NCI-H1105 treated with DMSO at 0.1 percent for 48 hours (cell line): Measurements from ENCODE around the gene SMPX.

Source experiments
- DNase-seq: peaks from one replicate; lab custom pipeline; 2025; lab: John Stamatoyannopoulos, UW

SMPX gene

DNA sequence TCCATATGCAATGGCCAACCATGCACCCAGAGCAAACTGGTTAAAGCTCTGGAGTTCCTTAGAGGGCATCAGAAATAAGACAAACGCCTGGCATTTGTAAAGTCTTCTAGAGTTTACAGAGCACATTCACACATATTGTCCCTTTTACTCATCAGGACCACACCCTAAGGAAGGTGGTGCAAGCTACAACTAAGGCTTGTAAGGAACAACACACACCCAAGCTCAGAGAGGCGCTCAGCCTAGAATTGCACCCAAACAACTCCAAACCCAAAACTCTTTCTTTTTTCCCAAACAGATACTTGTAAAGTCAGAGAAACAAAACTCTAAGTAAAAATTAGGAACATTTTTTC is 46.1 kb downstream of the SMPX start:
- DNase-seq, result no peak

GRCh38 chrX:21711129-21711847 is 46.6 kb downstream of the SMPX start:
- DNase-seq, result no peak

DNA sequence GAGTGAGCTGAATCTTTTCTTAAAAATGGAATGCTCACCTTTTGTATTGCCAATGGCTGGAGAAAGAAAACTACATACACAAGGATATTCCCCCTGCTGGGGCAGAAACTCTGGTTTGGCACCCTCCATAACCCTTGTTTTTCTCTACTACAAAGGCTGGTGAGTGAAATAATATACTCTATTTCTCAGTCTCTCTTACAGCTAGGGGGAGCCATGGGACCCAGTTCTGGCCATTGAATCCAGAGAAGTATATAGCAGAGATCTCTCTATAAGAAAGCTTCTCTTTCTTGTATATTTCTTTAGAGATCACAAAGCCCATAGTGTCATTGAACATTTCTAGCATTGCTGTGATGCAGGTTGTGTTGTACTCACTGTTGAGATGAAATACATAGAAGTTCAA is 49.8 kb downstream of the SMPX start:
- no peak for DNase-seq

GRCh38 chrX:21705225-21705624 is 52.7 kb downstream of the SMPX start:
- no peak for DNase-seq

DNA sequence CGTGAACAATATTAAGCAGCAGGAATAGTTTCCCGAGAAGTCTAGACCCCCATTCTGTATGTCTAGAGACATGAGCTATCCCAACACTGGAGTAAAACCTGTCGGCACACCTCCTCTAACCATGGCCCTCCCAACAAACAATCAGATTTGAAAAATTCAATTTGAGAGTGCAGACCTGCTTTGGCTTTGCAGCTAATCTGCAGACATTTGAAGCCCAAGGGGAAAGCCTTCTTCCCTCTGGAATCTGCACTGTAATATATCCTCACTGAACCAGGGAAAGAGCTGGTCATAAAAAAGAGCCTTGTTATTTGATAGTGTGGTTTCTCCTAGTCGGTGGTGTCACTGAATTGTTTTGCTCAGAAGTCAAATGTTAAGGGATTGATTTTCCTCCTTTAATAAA is 55.2 kb downstream of the SMPX start:
- DNase-seq, result no peak

DNA sequence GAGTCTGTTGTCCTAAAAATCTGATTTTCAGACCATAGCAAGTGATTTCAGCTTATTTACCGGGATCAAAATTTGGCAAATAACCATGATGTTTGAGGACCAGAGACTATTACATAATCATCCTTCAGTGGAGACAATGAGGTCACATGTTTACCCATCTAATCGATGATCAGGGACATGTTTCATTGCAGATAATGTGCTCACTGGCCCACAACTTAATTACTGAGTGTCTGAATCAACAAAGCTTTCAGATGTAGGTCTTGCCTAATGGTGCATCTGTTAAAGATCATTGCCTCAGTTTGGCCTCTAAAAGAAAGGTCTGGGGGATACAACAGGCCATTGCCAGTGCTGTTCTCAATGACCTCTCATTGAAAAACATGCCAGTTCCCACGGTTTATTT is 56.9 kb downstream of the SMPX start:
- no peak for DNase-seq

- no peak for DNase-seq
Measured at GRCh38 chrX:21700275-21700674, 57.6 kb downstream of the SMPX start.

DNA sequence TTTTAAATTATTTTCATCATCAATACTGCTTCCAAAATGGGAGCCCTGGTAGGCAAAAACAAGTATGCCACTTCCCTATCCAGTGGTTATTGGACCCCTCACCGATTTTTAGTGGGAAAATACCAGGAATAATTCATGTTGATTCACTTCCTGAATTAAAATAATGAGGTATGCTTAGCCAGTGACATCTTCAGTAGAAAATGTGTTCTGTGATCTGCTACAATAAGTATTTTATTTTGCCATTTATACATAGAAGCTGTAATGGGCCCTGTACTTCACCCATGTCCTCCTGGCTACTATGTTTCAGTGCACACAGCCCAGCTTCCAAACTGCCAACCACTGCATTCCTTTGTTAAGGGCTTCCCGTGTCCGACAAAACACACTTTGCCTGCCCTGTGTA is 58.8 kb downstream of the SMPX start:
- DNase-seq, result no peak

DNA sequence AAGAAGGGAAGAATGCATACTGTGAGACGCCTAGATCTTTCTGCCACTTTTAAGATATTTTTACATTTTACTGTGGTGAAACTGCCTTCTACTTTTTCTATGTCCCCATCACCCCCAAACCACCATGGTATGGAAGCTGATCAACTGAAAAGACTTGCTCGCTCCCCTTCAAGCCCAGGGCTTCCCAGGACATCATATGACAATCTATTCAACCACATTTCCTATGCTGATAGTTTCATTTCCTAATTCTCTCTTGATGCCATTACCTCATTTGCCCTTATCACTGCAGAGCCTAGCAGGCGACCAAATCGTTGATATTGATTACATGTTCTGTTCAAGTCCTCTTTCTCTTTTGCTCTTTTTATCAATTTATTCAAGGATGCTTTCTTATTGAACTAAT is 59.6 kb downstream of the SMPX start:
- DNase-seq, result no peak

DNA sequence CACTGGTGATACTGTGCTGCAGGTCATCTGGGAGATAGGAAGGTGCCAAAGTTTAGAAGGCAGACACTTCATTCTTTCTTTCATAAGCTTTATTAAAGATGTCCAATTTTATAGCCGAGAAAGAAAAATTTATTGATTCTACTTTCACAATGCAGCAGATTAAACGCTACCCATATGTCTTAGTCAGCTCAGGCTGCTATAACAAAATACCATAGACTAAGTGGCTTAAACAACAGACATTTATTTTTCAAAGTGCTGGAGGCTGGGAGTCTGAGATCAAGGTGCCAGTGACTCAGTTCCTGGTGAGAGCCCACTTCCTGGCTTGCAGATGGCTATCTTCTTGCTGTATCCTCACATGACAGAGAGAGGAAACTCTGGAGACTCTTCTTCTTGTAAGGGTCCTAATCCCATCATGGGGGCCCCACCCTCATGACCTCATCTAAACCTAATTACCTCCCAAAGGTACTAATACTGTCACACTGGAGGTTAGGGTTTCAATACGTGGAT is 66.4 kb downstream of the SMPX start:
- no peak for DNase-seq

DNA sequence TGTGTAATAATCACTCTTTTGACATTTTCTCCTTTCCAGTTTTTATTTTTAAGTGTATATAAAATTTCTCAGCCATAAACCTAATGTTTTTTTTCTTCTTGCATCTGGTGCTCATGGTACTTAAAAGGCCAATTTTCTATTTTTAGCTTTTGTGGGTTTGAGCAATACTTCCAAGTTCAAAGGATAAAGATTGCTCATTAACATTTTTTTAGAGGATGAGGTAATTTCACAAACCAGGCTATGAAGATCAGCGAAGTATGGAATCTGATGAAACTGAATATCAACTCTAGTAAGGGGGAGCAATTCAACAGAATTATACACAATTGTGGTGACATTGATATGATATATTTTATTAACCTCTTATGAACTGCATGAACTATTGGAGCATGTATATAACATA is 74.0 kb downstream of the SMPX start:
- DNase-seq, result no peak

DNA sequence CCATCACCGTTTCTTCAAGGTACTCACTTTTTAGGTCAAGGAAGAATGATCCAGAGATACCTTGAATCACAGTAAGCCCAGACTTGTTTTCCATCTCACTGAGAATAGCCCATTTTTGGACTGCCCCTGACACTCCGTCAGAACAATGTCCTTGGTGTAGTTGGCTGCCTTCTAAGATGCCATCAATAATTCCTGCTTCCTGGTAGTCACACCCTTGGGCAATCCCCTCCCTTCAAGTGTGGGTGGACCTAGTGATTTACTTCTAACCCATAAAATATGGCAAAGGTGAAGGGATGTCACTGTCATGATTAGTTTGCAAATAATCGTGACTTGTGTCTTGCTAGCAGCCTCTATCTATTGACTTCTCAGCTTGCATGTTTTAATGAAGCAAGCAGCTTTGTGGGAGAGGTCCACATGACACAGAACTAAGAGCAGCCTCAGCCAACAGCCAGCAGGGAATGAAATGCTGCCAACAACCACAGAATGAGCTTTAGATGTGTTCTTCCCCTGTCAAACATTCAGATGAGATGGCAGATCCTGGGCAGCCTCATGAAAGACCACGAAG is 79.8 kb downstream of the SMPX start:
- no peak for DNase-seq

- DNase-seq, result no peak
Measured at GRCh38 chrX:21675931-21676330, 82.0 kb downstream of the SMPX start.

DNA sequence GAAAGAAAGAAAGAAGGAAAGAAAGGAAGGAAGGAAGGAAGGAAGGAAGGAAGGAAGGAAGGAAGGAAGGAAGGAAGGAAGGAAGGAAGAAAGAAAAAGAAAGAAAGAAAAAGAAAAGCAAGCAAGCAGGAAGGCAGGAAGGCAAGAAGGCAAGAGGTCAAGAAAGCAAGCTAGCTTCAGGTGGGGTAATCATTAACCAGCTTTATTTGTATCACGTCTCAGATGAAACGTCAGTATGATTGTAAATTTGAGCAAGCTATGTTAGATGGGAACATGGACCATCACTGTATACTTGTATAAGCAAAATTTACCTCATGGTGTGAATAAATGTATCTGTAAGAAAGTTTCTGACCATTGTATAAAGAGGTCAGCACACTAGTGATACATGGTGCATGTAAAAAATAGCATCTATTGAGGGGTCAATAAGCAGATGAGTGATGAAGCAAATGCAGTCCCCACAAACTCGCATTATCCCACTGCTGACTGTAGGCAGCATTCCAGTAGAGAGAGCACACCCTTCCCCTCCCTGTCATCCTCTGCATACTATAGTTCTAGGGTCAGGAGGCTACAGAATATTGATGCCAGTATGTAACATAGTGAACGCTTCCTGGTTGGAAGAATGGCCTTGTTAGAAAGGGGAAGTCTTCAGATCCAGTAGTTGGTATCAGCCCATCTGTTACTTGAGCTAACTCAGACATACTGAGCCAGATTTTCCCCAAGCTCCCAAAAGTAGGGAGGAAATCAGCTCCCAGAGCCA is 83.3 kb downstream of the SMPX start:
- no peak for DNase-seq

GRCh38 chrX:21666679-21667078 is 91.2 kb downstream of the SMPX start:
- DNase-seq, result no peak

DNA sequence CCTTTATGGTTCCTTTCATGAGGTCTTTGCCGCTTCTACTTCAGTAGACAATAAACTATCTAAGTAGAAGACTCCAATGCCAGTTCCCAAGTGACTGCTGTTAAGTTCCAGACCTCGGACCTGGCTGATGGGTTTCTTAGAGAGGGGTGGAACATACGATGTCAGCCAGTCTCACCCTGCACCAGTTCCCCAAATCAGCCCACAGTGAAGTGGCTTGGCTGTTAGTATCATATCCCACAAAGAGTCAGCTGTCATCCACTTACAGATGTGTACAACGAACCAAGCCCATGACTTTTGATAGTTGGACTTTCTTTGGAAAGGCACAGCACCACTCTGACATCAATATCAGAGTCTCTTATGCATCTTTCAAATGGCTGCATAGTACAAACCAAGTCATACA is 91.7 kb downstream of the SMPX start:
- no peak for DNase-seq

- no peak for DNase-seq
Measured at GRCh38 chrX:21662761-21663160, 95.2 kb downstream of the SMPX start.

DNA sequence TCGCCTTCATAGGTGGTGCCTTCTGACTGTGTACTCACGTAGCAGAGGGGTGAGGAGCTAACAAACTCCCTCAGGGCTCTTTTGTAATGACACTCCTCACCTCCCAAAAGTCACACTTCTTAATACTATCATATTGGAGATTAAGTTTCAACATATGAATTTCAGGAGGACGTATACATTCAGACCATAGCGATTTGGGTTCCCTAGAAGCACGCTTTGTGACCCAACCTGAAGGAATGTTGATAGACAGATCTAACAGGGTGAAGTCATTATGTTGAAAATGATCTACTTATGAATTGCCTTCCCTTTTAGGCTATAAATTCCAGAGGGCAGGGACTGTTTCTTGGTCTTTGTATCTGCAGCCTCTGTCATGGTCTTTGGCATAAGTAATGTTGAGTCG is 96.6 kb downstream of the SMPX start:
- no peak for DNase-seq

DNA sequence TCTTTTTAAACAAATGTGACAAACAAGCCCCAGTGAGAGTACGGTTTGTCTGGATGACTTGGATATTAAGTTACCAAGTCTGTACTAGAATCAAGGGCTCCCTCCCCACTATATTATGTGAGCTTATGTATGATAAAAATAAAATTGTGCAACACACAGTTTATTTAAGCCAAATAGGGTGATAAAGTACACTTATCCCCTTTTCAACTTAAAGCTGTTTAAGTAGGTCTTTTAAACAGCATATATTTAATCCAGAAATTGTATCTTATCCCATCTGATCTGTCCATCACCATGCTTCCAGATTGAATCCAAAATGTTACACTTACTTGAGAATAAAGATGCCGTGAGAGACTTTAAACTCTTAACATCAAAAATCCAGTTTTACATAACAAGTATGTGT is 97.8 kb downstream of the SMPX start:
- no peak for DNase-seq

DNA sequence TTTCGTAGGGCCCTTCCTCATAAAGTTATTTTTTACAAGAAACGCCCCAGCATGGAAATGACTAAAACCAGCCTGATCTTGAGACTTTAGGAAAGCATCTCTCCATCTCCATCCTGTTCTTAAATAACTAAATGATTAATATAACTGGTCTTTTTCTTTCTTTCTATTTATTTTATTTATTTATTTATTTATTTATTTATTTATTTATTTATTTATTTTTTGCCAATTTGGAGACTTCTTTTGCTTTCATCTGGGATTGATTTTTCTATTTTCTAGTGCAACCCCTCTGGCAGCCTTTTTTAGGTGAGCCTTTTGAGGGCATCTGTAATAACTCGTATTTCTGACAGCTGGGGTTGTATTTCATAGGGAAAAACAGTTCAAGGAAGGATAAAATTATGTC is 98.6 kb downstream of the SMPX start:
- no peak for DNase-seq

- no peak for DNase-seq
Measured at GRCh38 chrX:21658746-21659145, 99.2 kb downstream of the SMPX start.

DNA sequence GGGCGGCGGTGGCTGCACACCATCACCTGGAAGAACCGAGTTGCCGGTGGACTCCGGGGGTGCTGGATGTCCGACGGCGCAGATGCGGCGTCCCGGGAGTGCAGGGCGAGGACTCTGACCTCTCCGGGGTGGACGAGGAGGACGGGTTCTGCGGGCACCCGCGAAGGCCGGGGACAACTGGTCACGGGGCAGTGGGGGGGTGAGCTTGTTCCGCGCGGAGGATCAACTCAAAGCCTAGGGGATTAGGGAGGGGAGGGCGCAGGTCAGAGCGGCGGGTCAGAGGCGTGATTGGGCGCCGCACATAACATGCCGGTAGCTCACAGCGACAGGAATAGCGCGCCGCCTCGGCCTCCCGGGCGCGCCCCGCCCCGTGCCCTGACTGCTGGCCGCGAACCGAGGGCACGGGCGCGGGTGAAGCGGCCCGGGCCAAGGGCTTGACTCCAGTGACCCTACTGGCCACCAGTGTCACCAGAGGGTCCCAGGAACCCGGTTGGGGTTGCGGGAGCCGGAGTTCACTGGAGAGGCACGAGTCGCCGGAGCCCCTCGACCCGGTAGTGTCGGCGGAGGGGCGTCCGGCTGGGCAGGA is 99.7 kb downstream of the SMPX start, which contains the start of gene KLHL34:
Gene KLHL34, minus strand, starts transcription at position 179 of the 586 bp plus-strand sequence. CDS start 542 bp downstream, outside the sequence.
- DNase-seq, result no peak
